AG08395 (cell line): ENCODE results near the gene GPR107.

ENCODE experiments used
- DNase-seq: peaks from one replicate; pipeline ENCODE4 v3.0.0; 2012; ENCODE audit warnings: mixed read lengths, low spot score

GPR107 gene

GRCh38 chr9:130054325-130054786 is 650 bp downstream of the GPR107 start:
- no peak for DNase-seq

DNA sequence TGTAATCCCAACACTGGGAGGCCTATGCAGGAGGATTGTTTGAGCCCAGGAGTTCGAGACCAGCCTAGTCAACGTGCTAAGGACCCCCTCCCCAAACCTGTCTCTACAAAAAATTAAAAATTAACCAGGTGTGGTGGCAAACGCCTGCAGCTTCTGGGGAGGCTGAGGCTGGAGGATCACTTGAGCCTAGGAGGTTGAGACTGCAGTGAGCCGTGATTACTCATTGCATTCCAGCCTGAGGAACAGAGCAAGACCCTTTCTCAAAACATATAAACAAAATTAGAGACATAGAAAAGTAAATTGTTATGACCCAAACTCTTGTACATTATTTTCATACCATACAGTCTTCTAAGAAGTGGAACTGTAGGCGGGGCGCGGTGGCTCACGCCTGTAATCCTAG is 1.1 kb downstream of the GPR107 start:
- no peak for DNase-seq

DNA sequence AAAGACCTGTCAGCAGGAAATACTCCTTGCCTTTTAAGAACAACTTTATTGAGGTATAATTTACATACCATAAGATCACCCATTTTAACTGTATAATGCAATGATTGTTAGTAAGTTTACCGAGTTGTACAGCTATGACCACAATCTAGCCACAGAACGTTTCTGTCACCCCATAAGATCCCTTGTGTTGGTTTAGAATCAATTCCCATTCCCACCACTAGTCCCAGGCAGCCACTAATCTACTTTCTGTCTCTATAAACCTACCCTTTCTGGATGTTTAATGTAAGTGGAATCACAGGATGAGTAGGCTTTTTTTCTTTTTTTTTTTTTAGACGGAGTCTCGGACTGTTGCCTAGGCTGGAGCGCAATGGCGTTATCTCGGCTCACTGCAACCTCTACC is 4.4 kb downstream of the GPR107 start:
- DNase-seq: peak; percentile 28

GRCh38 chr9:130058887-130059286 is 5.2 kb downstream of the GPR107 start:
- no peak for DNase-seq

GRCh38 chr9:130060296-130060695 is 6.6 kb downstream of the GPR107 start:
- DNase-seq: no peak

- no peak for DNase-seq
Measured at GRCh38 chr9:130062750-130063149, 9.0 kb downstream of the GPR107 start.

GRCh38 chr9:130064621-130065020 is 10.9 kb downstream of the GPR107 start:
- DNase-seq: no peak

DNA sequence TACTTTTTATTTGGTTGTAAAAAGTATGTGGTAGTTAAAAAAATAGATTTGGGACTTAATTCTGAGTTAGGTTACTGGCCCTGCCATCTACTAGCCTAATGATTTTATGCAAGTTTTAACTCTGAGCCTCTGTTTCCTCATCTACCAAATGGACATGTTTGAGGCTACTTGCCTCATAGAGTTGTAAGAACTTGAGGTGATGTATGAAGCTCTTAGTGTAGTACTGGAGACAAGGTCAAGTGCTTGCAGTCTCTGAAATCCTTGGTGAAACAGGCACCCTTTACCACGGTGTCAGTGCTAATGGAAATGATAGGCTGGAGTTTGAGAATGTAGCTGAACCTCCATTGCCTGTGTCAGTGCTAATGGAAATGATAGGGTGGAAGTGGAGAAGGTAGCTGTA is 15.3 kb downstream of the GPR107 start:
- no peak for DNase-seq

GRCh38 chr9:130072515-130073235 is 19.0 kb downstream of the GPR107 start:
- DNase-seq: no peak

DNA sequence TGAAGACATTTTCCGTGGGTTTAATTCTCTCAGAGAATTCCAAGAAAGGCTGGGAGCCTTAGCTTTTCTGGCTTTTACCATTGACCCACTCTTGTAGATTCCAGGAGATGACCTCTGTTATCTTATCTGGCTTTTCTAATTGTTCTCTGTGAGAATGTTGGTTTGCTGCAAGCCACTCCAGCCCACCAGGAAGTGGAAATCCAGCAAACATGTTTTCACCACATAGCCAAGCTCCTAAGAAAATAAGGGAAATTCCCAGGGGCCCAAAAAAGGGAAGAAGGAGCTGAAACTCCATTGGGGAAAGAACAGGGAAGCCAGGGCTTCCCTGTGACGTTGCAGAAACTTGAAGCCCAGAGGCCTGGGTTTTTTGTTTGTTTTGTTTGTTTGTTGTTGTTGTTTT is 19.7 kb downstream of the GPR107 start:
- no peak for DNase-seq

- DNase-seq: no peak
Measured at GRCh38 chr9:130078547-130078946, 24.8 kb downstream of the GPR107 start.

DNA sequence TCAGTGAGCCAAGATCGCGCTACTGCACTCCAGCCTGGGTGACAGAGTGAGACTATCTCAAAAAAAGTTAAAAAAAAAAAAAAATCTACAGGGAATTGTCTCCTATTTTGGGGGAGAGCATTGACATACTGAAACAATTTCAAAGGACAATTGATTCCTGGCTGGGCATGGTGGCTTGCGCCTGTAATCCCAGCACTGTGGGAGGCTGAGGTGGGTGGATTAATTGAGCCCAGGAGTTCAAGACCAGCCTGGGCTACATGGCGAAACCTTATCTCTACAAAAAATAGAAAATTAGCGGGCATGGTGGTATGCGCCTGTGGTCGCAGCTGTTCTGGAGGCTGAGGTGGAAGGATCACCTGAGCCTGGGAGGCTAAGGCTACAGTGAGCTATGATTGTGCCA is 30.6 kb downstream of the GPR107 start:
- DNase-seq: no peak

DNA sequence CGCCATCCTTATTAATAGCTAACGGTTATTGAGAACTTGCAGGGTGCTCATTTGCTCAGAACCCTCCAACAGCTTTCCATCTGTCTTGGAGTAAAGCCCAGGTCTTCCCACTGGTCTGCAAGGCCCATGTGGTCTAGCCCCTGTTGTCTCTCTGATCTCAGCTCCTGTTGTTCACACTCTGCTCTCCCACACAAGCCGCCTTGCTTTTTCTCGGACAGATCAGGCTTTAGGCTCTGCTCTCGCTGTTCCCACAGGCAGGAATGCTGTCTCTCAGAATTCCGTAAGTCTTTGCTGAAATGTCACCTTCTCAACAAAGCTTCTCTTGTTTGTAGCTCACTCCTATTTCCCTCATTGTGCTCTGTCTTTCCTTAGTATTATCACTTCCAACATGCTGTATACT is 34.3 kb downstream of the GPR107 start:
- no peak for DNase-seq

DNA sequence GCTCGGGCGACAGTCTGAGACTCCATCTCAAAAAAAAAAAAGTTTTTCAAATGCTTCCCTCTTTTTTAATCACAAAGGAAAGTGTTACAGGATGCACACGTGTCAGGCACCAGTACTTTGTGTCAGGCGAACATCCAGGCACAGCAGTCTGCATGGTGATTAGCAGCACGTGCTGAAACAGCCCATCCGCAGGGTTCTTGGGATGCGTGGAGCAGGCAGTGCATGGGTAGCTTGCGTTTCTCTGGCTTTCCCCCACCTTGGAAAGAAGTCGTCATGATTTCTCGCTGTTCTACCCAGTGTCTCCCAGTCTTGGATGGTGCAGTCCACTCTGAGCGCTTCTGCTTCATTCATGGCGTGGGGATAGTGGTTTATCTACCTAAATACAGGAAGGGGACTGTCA is 35.4 kb downstream of the GPR107 start:
- DNase-seq: no peak

GRCh38 chr9:130090915-130091314 is 37.2 kb downstream of the GPR107 start:
- no peak for DNase-seq

DNA sequence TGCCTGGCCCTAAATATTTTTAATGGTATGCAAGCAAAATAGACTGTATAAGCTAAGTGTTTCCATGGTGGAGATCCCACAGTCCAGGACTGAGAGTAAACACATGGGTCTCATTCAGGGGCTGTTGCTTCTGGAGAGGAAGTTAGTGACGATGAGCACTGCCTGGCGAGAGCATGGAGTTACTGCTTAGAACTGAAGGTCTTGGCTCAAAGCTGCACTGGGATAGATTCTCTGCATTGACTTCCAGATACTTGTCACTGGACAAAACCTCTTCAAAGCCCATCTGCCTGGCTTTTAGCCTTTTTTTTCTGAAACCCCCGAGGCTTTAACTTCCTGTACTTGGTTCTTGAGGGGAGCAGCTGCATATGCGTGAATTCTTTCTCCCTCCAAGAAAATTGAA is 39.2 kb downstream of the GPR107 start:
- DNase-seq: no peak

- DNase-seq: no peak
Measured at GRCh38 chr9:130095872-130096271, 42.2 kb downstream of the GPR107 start.

GRCh38 chr9:130100681-130101080 is 47.0 kb downstream of the GPR107 start:
- no peak for DNase-seq

DNA sequence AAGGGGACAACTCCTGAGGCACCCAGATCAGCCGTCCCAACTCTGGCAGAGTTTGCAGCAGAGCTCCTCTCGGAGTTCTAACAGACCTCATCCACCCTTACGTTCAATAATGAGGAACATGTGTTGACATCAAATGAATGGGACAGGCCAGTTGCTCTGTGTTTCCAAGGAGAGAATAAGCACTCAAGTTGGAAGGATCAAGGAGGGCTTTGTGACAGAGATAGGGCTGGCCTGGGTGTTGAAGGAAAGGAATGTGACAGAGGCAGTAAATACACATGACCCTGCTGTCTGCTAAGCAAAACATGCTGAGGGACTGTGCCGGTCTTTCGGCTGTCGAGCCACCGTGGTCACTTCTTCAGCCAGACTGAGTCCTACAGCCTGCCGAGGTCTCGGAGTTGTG is 48.2 kb downstream of the GPR107 start:
- DNase-seq: no peak

- DNase-seq: no peak
Measured at GRCh38 chr9:130104491-130105193, 50.9 kb downstream of the GPR107 start.

GRCh38 chr9:130106860-130107233 is 53.1 kb downstream of the GPR107 start:
- no peak for DNase-seq

- peak; percentile 85 for DNase-seq
Measured at GRCh38 chr9:130107234-130107861, 53.6 kb downstream of the GPR107 start.

DNA sequence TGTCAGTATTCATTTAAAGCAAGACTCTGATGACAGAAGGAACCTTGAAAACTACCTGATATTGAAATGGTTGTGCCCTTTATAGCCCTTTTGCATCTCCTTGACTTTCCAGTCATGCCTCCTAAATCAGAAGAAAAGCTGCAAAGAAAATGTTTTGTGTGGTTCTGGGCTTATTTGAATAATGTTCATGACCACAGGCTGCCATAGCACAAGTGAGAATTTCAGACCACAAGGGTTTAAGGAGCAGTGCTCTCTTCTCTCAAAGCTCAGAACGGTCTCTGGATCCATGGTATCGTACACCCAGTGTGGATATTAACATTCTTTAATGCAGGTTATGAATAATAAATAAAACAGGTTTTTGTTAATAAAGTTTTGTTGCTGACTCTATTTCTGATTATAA is 54.2 kb downstream of the GPR107 start:
- no peak for DNase-seq
